ENCODE measurements around the gene ST3GAL4. TPM values are rescaled to one million over a fixed set of nuclear protein-coding genes. Genes with fewer than 3 reads are reported as not detected.
"Not testable (repeated sequence)": the region's sequence is repeated elsewhere in the genome, so short reads cannot be mapped to it uniquely, and the experiment has no call there.

Gene ST3GAL4
- total RNA-seq, 4 donors from 2014 or later, result 11.8 to 53.3 (median 34.8) TPM

- H3K4me1 ChIP-seq, result no peaks in the 10 kb centered on the region
- no peak for DNase-seq
- H3K27me3 ChIP-seq, result no peaks in the 10 kb centered on the region
- TF ChIP-seq POLR2A (IDR thresholded peaks at IDR 0.05) (no peak), CTCF (IDR thresholded peaks at IDR 0.05) (no peak)
- intact Hi-C loops (cut with DNase I; ENCODE audit: low total_unique reads), result no loop called here
- H3K27ac ChIP-seq, result no peak overlapping the region
- no peaks in the 10 kb centered on the region for H3K9me3 ChIP-seq
- no peak overlapping the region for H3K4me3 ChIP-seq
- no peaks in the 10 kb centered on the region for H3K36me3 ChIP-seq
Measured at GRCh38 chr11:126375726-126376125, 20.2 kb downstream of the ST3GAL4 start.

- no peak overlapping the region for H3K27ac ChIP-seq
- H3K9me3 ChIP-seq, result no peaks in the 10 kb centered on the region
- no peaks in the 10 kb centered on the region for H3K27me3 ChIP-seq
- TF ChIP-seq POLR2A (IDR thresholded peaks at IDR 0.05), result no peak
- no peak for TF ChIP-seq CTCF (IDR thresholded peaks at IDR 0.05)
- no peaks in the 10 kb centered on the region for H3K36me3 ChIP-seq
- no peak for DNase-seq
- intact Hi-C loops (cut with DNase I; ENCODE audit: low total_unique reads), result no loop called here
- H3K4me3 ChIP-seq, result no peak overlapping the region
- no peaks in the 10 kb centered on the region for H3K4me1 ChIP-seq
Measured at GRCh38 chr11:126378763-126379162, 23.3 kb downstream of the ST3GAL4 start.

GRCh38 chr11:126380909-126381308, 25.4 kb downstream of the ST3GAL4 start:
- Histone ChIP-seq H3K27ac (no peak overlapping the region), H3K4me1 (no peaks in the 10 kb centered on the region), H3K27me3 (no peaks in the 10 kb centered on the region), H3K4me3 (no peak overlapping the region), H3K9me3 (no peaks in the 10 kb centered on the region), H3K36me3 (no peaks in the 10 kb centered on the region)
- TF ChIP-seq CTCF (IDR thresholded peaks at IDR 0.05), result no peak
- TF ChIP-seq POLR2A (IDR thresholded peaks at IDR 0.05), result no peak
- intact Hi-C loops (cut with DNase I; ENCODE audit: low total_unique reads), result no loop called here
- no peak for DNase-seq

- intact Hi-C loops (cut with DNase I; ENCODE audit: low total_unique reads); H3K27ac ChIP-seq; H3K9me3 ChIP-seq; H3K36me3 ChIP-seq; H3K4me3 ChIP-seq; H3K27me3 ChIP-seq; H3K4me1 ChIP-seq: not testable (repeated sequence)
- peak in 1 of 2 donors; percentile 3 for DNase-seq
Measured at GRCh38 chr11:126381960-126382359, 26.5 kb downstream of the ST3GAL4 start.

GRCh38 chr11:126382641-126383040, 27.2 kb downstream of the ST3GAL4 start:
- H3K4me1 ChIP-seq, result not testable (repeated sequence)

GRCh38 chr11:126383339-126384335, 28.2 kb downstream of the ST3GAL4 start:
- no peak for TF ChIP-seq CTCF (IDR thresholded peaks at IDR 0.05)
- no peak for TF ChIP-seq POLR2A (IDR thresholded peaks at IDR 0.05)
- H3K4me3 ChIP-seq, result no peak overlapping the region
- peak in 1 of 2 donors; percentile 7 for DNase-seq
- H3K4me1 ChIP-seq, result no peaks in the 10 kb centered on the region
- no peaks in the 10 kb centered on the region for H3K27me3 ChIP-seq
- no peaks in the 10 kb centered on the region for H3K36me3 ChIP-seq
- no peak overlapping the region for H3K27ac ChIP-seq
- no peaks in the 10 kb centered on the region for H3K9me3 ChIP-seq
- intact Hi-C loops (cut with DNase I; ENCODE audit: low total_unique reads), result no loop called here

More at GRCh38 chr11:126382641-126383040, 27.2 kb downstream of the ST3GAL4 start:
- DNase-seq, result peak in 1 of 2 donors; percentile 8
- H3K4me3 ChIP-seq; intact Hi-C loops (cut with DNase I; ENCODE audit: low total_unique reads); H3K27ac ChIP-seq; H3K9me3 ChIP-seq; H3K27me3 ChIP-seq; H3K36me3 ChIP-seq: not testable (repeated sequence)
